ENCODE results near the gene FAM78B.

The FAM78B gene

DNA sequence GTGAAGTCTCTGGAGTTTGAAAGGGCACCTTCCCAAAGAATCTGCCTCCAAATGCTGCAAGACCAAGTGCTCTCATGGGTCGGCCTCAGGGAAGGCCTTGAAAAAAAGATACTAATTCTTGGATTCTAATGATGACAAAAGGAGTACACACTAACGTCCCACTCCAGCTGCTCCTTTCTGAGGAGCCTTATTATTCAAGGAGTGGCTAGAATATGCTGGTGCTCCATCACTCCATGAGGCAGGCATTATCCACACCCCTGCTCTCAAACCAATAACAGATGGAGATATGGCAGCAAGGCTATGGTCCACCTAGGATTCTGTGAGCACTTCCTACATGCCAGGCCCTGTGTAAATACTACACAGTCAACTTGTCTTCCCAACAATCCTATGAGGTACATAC, 54.4 kb downstream of the FAM78B start:
- TF ChIP-seq FOXP2 (optimal IDR thresholded peaks at IDR 0.05; ENCODE audit: control extremely low read depth, extremely low read length, insufficient read depth) (no peak), POLR2AphosphoS5 (IDR thresholded peaks at IDR 0.05; ENCODE audit: borderline replicate concordance, low read depth, low read length) (no peak), EZH2 (IDR thresholded peaks at IDR 0.05) (no peak)
- no peak overlapping the region for H3K27ac ChIP-seq

DNA sequence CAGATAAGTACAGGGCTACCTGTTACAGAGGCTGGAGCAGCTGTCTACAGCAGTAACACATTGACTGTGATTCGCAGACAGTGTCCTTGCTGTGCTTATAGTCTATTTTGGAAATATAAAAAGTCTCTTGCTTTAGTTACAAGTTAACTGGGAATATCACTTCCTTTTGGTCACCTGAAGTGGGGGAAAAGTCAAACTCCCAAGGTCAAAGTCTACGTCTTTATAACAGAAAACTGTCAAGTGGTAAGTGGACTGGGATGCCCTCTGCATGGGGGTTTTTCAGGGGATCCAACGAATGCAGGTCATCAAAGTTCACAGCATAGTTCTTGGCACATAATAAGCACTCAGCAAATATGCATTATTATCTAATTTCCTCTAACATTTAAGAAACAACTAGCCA, 55.4 kb downstream of the FAM78B start:
- DNase-seq (ENCODE audit: low read depth, low spot score) = no peak
- H3K4me3 ChIP-seq = no peak overlapping the region
- no peak for TF ChIP-seq FOXP2 (optimal IDR thresholded peaks at IDR 0.05; ENCODE audit: control extremely low read depth, extremely low read length, insufficient read depth)
- TF ChIP-seq POLR2AphosphoS5 (IDR thresholded peaks at IDR 0.05; ENCODE audit: borderline replicate concordance, low read depth, low read length) = no peak
- no peak for TF ChIP-seq EZH2 (IDR thresholded peaks at IDR 0.05)
- no peak overlapping the region for H3K27ac ChIP-seq
- no peaks in the 10 kb centered on the region for H3K36me3 ChIP-seq (ENCODE audit: insufficient read depth, low read length)
- no peak overlapping the region for H3K9ac ChIP-seq (ENCODE audit: insufficient read length)
- H3K9me3 ChIP-seq (ENCODE audit: low read depth, low read length) = no peaks in the 10 kb centered on the region

More for the DNA sequence above, 54.4 kb downstream of the FAM78B start:
- Histone ChIP-seq H3K4me3 (no peak overlapping the region), H3K9me3 (ENCODE audit: low read depth, low read length) (no peaks in the 10 kb centered on the region), H3K36me3 (ENCODE audit: insufficient read depth, low read length) (no peaks in the 10 kb centered on the region), H3K9ac (ENCODE audit: insufficient read length) (no peak overlapping the region)
- DNase-seq (ENCODE audit: low read depth, low spot score) = no peak

DNA sequence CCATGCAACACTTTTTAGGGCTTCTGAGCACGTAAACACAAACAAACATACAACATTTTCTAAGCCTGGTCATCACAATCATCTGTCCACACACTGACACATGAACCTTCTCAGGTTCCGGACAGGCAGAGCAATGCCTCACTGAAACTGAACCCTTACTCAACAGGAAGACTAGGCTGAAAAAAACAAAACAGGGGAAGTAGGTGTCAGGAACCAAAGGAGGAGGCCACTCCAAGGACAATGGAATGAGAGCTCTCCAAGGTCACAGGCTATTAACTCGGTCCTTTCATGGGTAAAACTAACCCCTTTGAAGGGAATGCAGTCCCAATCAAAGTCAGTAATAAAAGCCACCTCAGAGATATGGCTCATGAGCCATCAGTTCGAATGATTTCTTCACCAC, 76.6 kb downstream of the FAM78B start:
- H3K27ac ChIP-seq = no peak overlapping the region
- no peak overlapping the region for H3K9ac ChIP-seq (ENCODE audit: insufficient read length)
- no peaks in the 10 kb centered on the region for H3K9me3 ChIP-seq (ENCODE audit: low read depth, low read length)
- DNase-seq (ENCODE audit: low read depth, low spot score) = no peak
- no peaks in the 10 kb centered on the region for H3K36me3 ChIP-seq (ENCODE audit: insufficient read depth, low read length)
- H3K4me3 ChIP-seq = no peak overlapping the region
- TF ChIP-seq EZH2 (IDR thresholded peaks at IDR 0.05) = no peak
- no peak for TF ChIP-seq FOXP2 (optimal IDR thresholded peaks at IDR 0.05; ENCODE audit: control extremely low read depth, extremely low read length, insufficient read depth)
- no peak for TF ChIP-seq POLR2AphosphoS5 (IDR thresholded peaks at IDR 0.05; ENCODE audit: borderline replicate concordance, low read depth, low read length)

DNA sequence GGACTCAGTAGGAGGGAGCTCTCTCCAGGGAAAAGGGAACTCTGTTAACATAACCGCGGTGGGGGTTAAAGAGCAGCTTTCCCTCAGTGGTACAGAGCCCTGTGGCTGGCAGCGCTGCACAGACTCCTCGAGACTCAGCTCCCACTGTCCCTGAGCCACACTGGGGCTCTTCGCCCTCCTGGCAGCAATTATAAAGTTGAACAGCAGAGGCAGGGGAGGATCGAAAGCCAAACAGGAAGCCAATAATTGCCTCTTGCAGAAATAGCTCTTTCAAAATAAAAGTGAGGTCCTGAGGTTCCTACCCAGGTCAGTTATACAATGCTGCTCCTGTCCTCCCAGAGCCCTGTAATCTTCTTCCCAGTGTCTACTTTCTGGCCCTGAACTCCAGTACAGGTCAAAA, 77.0 kb downstream of the FAM78B start:
- Histone ChIP-seq H3K27ac (no peak overlapping the region), H3K9ac (ENCODE audit: insufficient read length) (no peak overlapping the region), H3K4me3 (no peak overlapping the region), H3K36me3 (ENCODE audit: insufficient read depth, low read length) (no peaks in the 10 kb centered on the region), H3K9me3 (ENCODE audit: low read depth, low read length) (no peaks in the 10 kb centered on the region)
- no peak for DNase-seq (ENCODE audit: low read depth, low spot score)
- TF ChIP-seq POLR2AphosphoS5 (IDR thresholded peaks at IDR 0.05; ENCODE audit: borderline replicate concordance, low read depth, low read length) (no peak), FOXP2 (optimal IDR thresholded peaks at IDR 0.05; ENCODE audit: control extremely low read depth, extremely low read length, insufficient read depth) (no peak), EZH2 (IDR thresholded peaks at IDR 0.05) (no peak)

DNA sequence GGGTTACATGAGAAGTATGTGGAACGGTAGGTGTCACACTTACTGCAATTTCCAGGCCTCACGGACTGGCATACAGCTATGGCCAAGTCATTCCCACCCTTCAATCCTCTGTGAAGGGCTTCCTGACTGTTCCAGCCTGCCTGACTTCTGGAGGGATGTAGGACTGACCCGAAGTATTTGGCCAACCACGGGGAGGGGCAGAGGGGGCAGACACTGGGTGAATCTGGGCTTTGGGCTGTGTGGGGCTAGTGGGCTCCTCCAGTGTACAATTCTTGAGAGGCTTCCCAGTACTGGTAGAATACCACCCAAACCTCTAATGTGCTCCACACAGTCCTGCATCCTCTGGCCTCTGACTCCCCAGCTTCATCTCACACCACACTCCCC, 78.2 kb downstream of the FAM78B start:
- no peak overlapping the region for H3K4me3 ChIP-seq
- no peak overlapping the region for H3K27ac ChIP-seq
- no peak for DNase-seq (ENCODE audit: low read depth, low spot score)
- H3K9me3 ChIP-seq (ENCODE audit: low read depth, low read length) = no peaks in the 10 kb centered on the region
- H3K9ac ChIP-seq (ENCODE audit: insufficient read length) = no peak overlapping the region
- no peak for TF ChIP-seq POLR2AphosphoS5 (IDR thresholded peaks at IDR 0.05; ENCODE audit: borderline replicate concordance, low read depth, low read length)
- TF ChIP-seq FOXP2 (optimal IDR thresholded peaks at IDR 0.05; ENCODE audit: control extremely low read depth, extremely low read length, insufficient read depth) = no peak
- TF ChIP-seq EZH2 (IDR thresholded peaks at IDR 0.05) = no peak
- no peaks in the 10 kb centered on the region for H3K36me3 ChIP-seq (ENCODE audit: insufficient read depth, low read length)

DNA sequence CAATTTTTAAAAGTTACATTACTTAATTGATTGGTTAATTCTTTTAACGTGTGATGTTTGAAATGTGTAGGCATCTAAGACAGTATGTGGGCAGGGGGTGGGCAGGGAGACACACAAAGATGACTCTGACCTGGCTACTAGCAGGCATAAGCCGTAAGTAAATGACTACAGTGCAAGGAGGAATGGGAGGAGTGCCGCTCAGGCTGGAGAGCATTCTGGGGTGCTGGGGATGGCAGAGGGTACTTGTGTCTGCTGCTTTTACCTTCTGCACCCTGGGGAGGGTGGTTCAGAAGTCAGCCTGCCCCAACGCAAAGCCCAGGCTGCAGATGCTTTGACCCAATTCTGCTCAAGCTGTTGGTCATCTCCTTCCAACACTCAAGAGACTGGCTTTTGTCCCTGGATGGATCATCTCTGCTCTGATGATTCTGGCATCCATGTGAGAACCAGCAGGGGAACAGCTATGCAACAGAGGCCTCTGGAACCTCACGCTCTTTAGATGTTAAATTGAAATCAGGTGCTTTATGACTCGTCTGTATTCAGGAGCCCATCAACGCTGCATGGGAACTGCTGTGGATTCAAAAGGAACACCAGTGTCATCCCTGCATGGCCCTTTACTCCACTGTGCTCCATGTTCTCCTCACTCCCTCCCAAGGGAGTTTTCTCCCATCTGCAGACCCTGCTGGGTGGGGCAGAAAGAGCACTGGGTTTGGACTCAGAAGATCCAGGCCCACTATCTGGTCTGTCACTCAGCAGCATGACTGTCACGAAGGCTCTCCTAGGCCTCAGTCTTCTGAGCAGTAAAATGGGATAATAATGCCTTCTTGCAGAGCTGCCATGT, 78.8 kb downstream of the FAM78B start:
- no peak for TF ChIP-seq FOXP2 (optimal IDR thresholded peaks at IDR 0.05; ENCODE audit: control extremely low read depth, extremely low read length, insufficient read depth)
- TF ChIP-seq EZH2 (IDR thresholded peaks at IDR 0.05) = no peak
- TF ChIP-seq POLR2AphosphoS5 (IDR thresholded peaks at IDR 0.05; ENCODE audit: borderline replicate concordance, low read depth, low read length) = no peak
- no peak overlapping the region for H3K27ac ChIP-seq
- no peak overlapping the region for H3K9ac ChIP-seq (ENCODE audit: insufficient read length)
- no peaks in the 10 kb centered on the region for H3K36me3 ChIP-seq (ENCODE audit: insufficient read depth, low read length)
- no peak for DNase-seq (ENCODE audit: low read depth, low spot score)
- no peak overlapping the region for H3K4me3 ChIP-seq
- H3K9me3 ChIP-seq (ENCODE audit: low read depth, low read length) = no peaks in the 10 kb centered on the region

DNA sequence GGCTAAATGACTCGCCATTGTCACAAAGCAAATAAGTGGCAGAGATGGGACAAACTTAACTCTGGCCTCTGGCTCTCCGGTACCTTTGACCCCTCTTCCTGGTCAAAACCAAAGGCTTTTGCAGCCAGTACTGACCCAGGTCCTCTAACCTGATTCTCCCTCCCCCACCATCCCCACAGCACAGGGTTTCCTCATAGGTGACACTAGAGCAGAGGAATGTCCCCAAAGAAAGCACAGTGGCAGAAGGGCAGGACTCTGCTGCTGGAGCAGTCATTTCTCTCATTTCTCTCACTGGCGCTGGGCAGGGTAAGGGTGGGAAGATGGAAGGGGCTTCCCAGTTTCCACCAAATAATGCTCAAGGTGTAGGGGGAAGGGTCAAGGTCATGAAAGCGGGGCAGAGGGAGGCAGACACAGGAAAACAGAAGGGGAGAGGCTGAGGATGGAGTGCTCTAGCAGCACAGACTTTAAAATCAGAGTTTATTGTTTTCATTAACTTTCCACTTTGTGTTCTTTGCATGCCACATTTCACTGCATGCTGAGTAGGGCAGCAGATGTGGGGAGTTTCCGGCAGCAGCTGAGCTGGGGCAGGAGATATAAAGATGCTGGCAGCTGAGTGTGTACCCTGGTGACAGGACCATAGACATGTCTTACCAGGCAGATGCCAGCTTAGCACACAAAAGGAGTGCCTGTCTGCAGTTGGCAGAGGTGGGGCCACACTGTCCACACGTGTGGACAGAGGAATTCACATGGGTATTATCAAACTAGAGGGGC, 80.5 kb downstream of the FAM78B start:
- no peaks in the 10 kb centered on the region for H3K9me3 ChIP-seq (ENCODE audit: low read depth, low read length)
- H3K27ac ChIP-seq = no peak overlapping the region
- no peaks in the 10 kb centered on the region for H3K36me3 ChIP-seq (ENCODE audit: insufficient read depth, low read length)
- no peak overlapping the region for H3K4me3 ChIP-seq
- no peak for TF ChIP-seq EZH2 (IDR thresholded peaks at IDR 0.05)
- DNase-seq (ENCODE audit: low read depth, low spot score) = no peak
- H3K9ac ChIP-seq (ENCODE audit: insufficient read length) = no peak overlapping the region

DNA sequence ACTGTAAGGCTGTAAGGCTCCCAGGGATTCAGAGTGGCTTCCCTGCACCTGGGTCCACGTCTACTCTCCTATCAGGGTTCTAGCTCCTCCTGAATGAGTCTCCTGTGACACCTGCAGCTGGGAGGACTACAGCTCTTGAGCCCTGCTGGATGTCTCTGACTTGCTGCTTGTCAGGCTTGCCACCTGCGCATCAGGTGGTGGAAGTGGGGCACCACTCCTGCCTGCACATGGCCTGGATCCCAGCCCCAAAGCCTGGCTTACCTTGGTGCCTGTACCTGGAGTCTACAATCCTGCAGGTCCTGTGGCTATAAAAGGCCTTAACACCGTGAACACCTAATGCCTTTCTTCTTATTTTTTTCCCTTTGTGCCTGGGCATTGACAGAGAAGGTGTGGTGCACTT, 82.2 kb downstream of the FAM78B start:
- TF ChIP-seq POLR2AphosphoS5 (IDR thresholded peaks at IDR 0.05; ENCODE audit: borderline replicate concordance, low read depth, low read length) = no peak
- TF ChIP-seq EZH2 (IDR thresholded peaks at IDR 0.05) = no peak
- no peak for TF ChIP-seq FOXP2 (optimal IDR thresholded peaks at IDR 0.05; ENCODE audit: control extremely low read depth, extremely low read length, insufficient read depth)
- no peaks in the 10 kb centered on the region for H3K36me3 ChIP-seq (ENCODE audit: insufficient read depth, low read length)

More for the DNA sequence above, 82.2 kb downstream of the FAM78B start:
- DNase-seq (ENCODE audit: low read depth, low spot score) = no peak
- Histone ChIP-seq H3K9me3 (ENCODE audit: low read depth, low read length) (no peaks in the 10 kb centered on the region), H3K4me3 (no peak overlapping the region), H3K27ac (no peak overlapping the region), H3K9ac (ENCODE audit: insufficient read length) (no peak overlapping the region)
